PC-9 (cell line): Measurements from ENCODE around the gene TVP23B. TPM values are rescaled to one million over a fixed set of nuclear protein-coding genes. Genes with fewer than 3 reads are reported as not detected.
"Not testable (repeated sequence)": the region's sequence is repeated elsewhere in the genome, so short reads cannot be mapped to it uniquely, and the experiment has no call there.

ENCODE experiments used
- BruUV-seq: library from RNA; stranded (reverse); fragments of 400-500 nt; replicated peaks from 2 replicates; lab custom pipeline; 2021; lab: Mats Ljungman, UMichigan
- CTCF ChIA-PET: fragments of 300-600 bp; sonication (Branson Sonifier 250); formaldehyde crosslinking; loops from one replicate; lab custom pipeline; 2022; ENCODE audit warnings: antibody characterized with exemption; lab: Charles Lee
- POLR2A ChIA-PET: fragments of 300-600 bp; sonication (Branson Sonifier 250); formaldehyde crosslinking; loops from one replicate; lab custom pipeline; 2022; ENCODE audit warnings: antibody characterized with exemption; ENCODE audit not compliant: unreplicated experiment; lab: Charles Lee
- DNase-seq, 2 experiments: peaks; one replicate each; pipeline versions ENCODE4 v3.0.0 to v3.0.0-alpha.2; 2015 to 2022; ENCODE audit warnings: mixed read lengths in 1 of 2
- H2AFZ ChIP-seq: fragments of 200-600 bp; sonication (generic); 2 replicates; pipeline ENCODE4 v1.8.1; 2017; ENCODE audit warnings: antibody characterized with exemption
- H3F3A ChIP-seq: fragments of 200-600 bp; sonication (generic); 2 replicates; pipeline ENCODE4 v1.8.1; 2017; ENCODE audit warnings: antibody characterized with exemption, mild to moderate bottlenecking, low read depth; ENCODE audit not compliant: insufficient read depth
- H3K27ac ChIP-seq: fragments of 200-600 bp; sonication (generic); 2 replicates; pipeline ENCODE4 v1.6.1; 2016; ENCODE audit warnings: mixed run types
- H3K27me3 ChIP-seq: fragments of 200-600 bp; sonication (generic); 2 replicates; pipeline ENCODE4 v1.6.1; 2016; ENCODE audit warnings: low read depth, mixed run types; ENCODE audit not compliant: insufficient read depth
- H3K36me3 ChIP-seq: fragments of 200-600 bp; sonication (generic); 2 replicates; pipeline ENCODE4 v1.6.1; 2016; ENCODE audit warnings: low read depth, mixed run types
- H3K4me1 ChIP-seq: fragments of 200-600 bp; sonication (generic); replicated peaks from 2 replicates; pipeline ENCODE4 v1.6.1; 2016; ENCODE audit warnings: mixed run types; ENCODE audit not compliant: insufficient read depth
- H3K4me2 ChIP-seq: fragments of 200-600 bp; sonication (generic); 2 replicates; pipeline ENCODE4 v1.6.1; 2017; ENCODE audit warnings: mixed run types
- H3K4me3 ChIP-seq: fragments of 200-600 bp; sonication (generic); 2 replicates; pipeline ENCODE4 v1.6.1; 2016; ENCODE audit warnings: mixed run types
- H3K79me2 ChIP-seq: fragments of 200-600 bp; sonication (generic); 2 replicates; pipeline ENCODE4 v1.6.1; 2017; ENCODE audit warnings: low read depth, mixed run types
- H3K9me2 ChIP-seq: fragments of 200-600 bp; sonication (generic); 2 replicates; pipeline ENCODE4 v1.8.1; 2017; ENCODE audit warnings: mild to moderate bottlenecking; ENCODE audit not compliant: insufficient read depth
- H3K9me3 ChIP-seq: fragments of 200-600 bp; sonication (generic); 2 replicates; pipeline ENCODE4 v1.8.1; 2016; ENCODE audit warnings: low read depth; ENCODE audit not compliant: insufficient read depth
- H4K20me1 ChIP-seq: fragments of 200-600 bp; sonication (generic); 2 replicates; pipeline ENCODE4 v1.8.1; 2017; ENCODE audit not compliant: insufficient read depth
- CTCF ChIP-seq: fragments of 200-600 bp; sonication (generic); conservative IDR thresholded peaks from 2 replicates; pipeline ENCODE4 v1.6.1; 2017; ENCODE audit warnings: mixed run types, antibody characterized with exemption, mild to moderate bottlenecking, moderate library complexity
- EZH2 ChIP-seq: fragments of 200-600 bp; sonication (generic); IDR thresholded peaks from 2 replicates; pipeline ENCODE4 v1.8.0; 2017; ENCODE audit warnings: antibody characterized with exemption, low read depth
- intact Hi-C: fragments of 100-400 bp; cut with micrococcal nuclease; formaldehyde crosslinking; loops from one replicate; pipeline ENCODE4 v1.10.0; 2022; ENCODE audit not compliant: unreplicated experiment
- total RNA-seq: library from RNA; stranded (reverse); gene quantifications from 2 replicates; pipeline ENCODE4 v1.2.3, GENCODE V29; 2021

The TVP23B gene
- total RNA-seq, 1 experiment from 2014 or later = 56.4 TPM

GRCh38 chr17:18758344-18758743, 22.6 kb upstream of the TVP23B start:
- H3K36me3 ChIP-seq, H3K79me2 ChIP-seq, H3F3A ChIP-seq, DNase-seq, H3K4me1 ChIP-seq, H3K4me3 ChIP-seq, H3K9me3 ChIP-seq, intact Hi-C loops, H3K4me2 ChIP-seq, H3K27me3 ChIP-seq, H2AFZ ChIP-seq, CTCF ChIA-PET, H3K27ac ChIP-seq, BruUV-seq, POLR2A ChIA-PET, H4K20me1 ChIP-seq, H3K9me2 ChIP-seq: not testable (repeated sequence)

- CTCF ChIA-PET, H3F3A ChIP-seq, POLR2A ChIA-PET, H3K9me2 ChIP-seq, H3K4me1 ChIP-seq, BruUV-seq, H3K27ac ChIP-seq, H3K4me3 ChIP-seq, intact Hi-C loops, DNase-seq, H4K20me1 ChIP-seq, H3K36me3 ChIP-seq, H2AFZ ChIP-seq, H3K9me3 ChIP-seq, H3K79me2 ChIP-seq, H3K4me2 ChIP-seq, H3K27me3 ChIP-seq: not testable (repeated sequence)
Observed at GRCh38 chr17:18760221-18760620, 20.8 kb upstream of the TVP23B start.

GRCh38 chr17:18770572-18770971, 10.4 kb upstream of the TVP23B start:
- H3K27ac ChIP-seq, H3K4me3 ChIP-seq, H3F3A ChIP-seq, BruUV-seq, CTCF ChIA-PET, H3K9me3 ChIP-seq, DNase-seq, H4K20me1 ChIP-seq, H2AFZ ChIP-seq, H3K27me3 ChIP-seq, H3K4me1 ChIP-seq, intact Hi-C loops, H3K79me2 ChIP-seq, H3K9me2 ChIP-seq, H3K36me3 ChIP-seq, POLR2A ChIA-PET, H3K4me2 ChIP-seq: not testable (repeated sequence)

GRCh38 chr17:18771066-18771465, 9.9 kb upstream of the TVP23B start:
- H3K27me3 ChIP-seq, H3K79me2 ChIP-seq, H3K27ac ChIP-seq, H3F3A ChIP-seq, CTCF ChIA-PET, POLR2A ChIA-PET, H3K4me2 ChIP-seq, H3K4me3 ChIP-seq, H3K9me2 ChIP-seq, H2AFZ ChIP-seq, H3K36me3 ChIP-seq, H4K20me1 ChIP-seq, H3K4me1 ChIP-seq, H3K9me3 ChIP-seq, intact Hi-C loops, DNase-seq, BruUV-seq: not testable (repeated sequence)

GRCh38 chr17:18772471-18772870, 8.5 kb upstream of the TVP23B start:
- H3F3A ChIP-seq = no peaks in the 10 kb centered on the region
- H3K27me3 ChIP-seq = no peaks in the 10 kb centered on the region
- no peaks in the 10 kb centered on the region for H3K36me3 ChIP-seq
- CTCF ChIA-PET = interaction anchor here (0.5 kb wide), 1 partner anchor 19 kb away, joined by 4 read pairs; no protein-coding TSS in a partner anchor
- POLR2A ChIA-PET = no interaction called here
- no peak overlapping the region for H3K4me3 ChIP-seq
- TF ChIP-seq EZH2 (no peak), CTCF (no peak)
- no peak overlapping the region for H2AFZ ChIP-seq
- no peak overlapping the region for H3K27ac ChIP-seq
- intact Hi-C loops = no loop called here
- no peaks in the 10 kb centered on the region for H3K9me2 ChIP-seq
- H3K4me2 ChIP-seq = no peak overlapping the region
- BruUV-seq = no TSS peak
- no peak for DNase-seq
- H3K79me2 ChIP-seq = no peaks in the 10 kb centered on the region
- no peaks in the 10 kb centered on the region for H3K9me3 ChIP-seq
- H3K4me1 ChIP-seq = 0 out of 2 replicates have a peak, but pooled peaks cover 3% of the 10 kb centered on the region
- no peaks in the 10 kb centered on the region for H4K20me1 ChIP-seq

- H3K9me3 ChIP-seq, POLR2A ChIA-PET, BruUV-seq, DNase-seq, intact Hi-C loops, H4K20me1 ChIP-seq, H2AFZ ChIP-seq, H3F3A ChIP-seq, H3K27me3 ChIP-seq, H3K9me2 ChIP-seq, CTCF ChIA-PET: not testable (repeated sequence)
- Histone ChIP-seq H3K79me2 (peaks cover 53% of the 10 kb centered on the region), H3K36me3 (peaks cover 12% of the 10 kb centered on the region), H3K4me3 (peak overlapping the region; percentile 76), H3K27ac (peak overlapping the region; percentile 77), H3K4me2 (peak overlapping the region; percentile 85), H3K4me1 (peaks cover 18% of the 10 kb centered on the region)
Observed at GRCh38 chr17:18781805-18782204, 822 bp downstream of the TVP23B start.

- DNase-seq, H3K27ac ChIP-seq, H3K4me3 ChIP-seq, H3K4me2 ChIP-seq, H2AFZ ChIP-seq, intact Hi-C loops, POLR2A ChIA-PET, H3K27me3 ChIP-seq, H3F3A ChIP-seq, CTCF ChIA-PET, H3K9me3 ChIP-seq, BruUV-seq, H4K20me1 ChIP-seq, H3K9me2 ChIP-seq: not testable (repeated sequence)
- Histone ChIP-seq H3K4me1 (peaks cover 18% of the 10 kb centered on the region), H3K79me2 (peaks cover 68% of the 10 kb centered on the region), H3K36me3 (peaks cover 24% of the 10 kb centered on the region)
Observed at GRCh38 chr17:18785933-18786332, 5.0 kb downstream of the TVP23B start.
